HG02938 (cell line): ENCODE measurements around the gene TSPAN17.
"Not testable (repeated sequence)": the region's sequence is repeated elsewhere in the genome, so short reads cannot be mapped to it uniquely, and the experiment has no call there.

Experiments used
- ATAC-seq: cut with Tn5 transposase; IDR thresholded peaks from one replicate; pipeline ENCODE4 v1.9.1; 2021; ENCODE audit warnings: mild to moderate bottlenecking, moderate library complexity; ENCODE audit not compliant: unreplicated experiment

The TSPAN17 gene, protein sequence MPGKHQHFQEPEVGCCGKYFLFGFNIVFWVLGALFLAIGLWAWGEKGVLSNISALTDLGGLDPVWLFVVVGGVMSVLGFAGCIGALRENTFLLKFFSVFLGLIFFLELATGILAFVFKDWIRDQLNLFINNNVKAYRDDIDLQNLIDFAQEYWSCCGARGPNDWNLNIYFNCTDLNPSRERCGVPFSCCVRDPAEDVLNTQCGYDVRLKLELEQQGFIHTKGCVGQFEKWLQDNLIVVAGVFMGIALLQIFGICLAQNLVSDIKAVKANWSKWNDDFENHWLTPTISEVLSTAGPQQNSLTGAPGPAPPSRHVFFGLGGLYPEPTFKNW

GRCh38 chr5:176647030-176647842 is at the start of gene TSPAN17:
Gene TSPAN17, plus strand, starts transcription at chr5:176647484. Its CDS starts 132 bp downstream, at chr5:176647616.
- peak; percentile 93 for ATAC-seq

GRCh38 chr5:176599749-176600430 is 47.4 kb upstream of the TSPAN17 start:
- ATAC-seq = not testable (repeated sequence)

DNA sequence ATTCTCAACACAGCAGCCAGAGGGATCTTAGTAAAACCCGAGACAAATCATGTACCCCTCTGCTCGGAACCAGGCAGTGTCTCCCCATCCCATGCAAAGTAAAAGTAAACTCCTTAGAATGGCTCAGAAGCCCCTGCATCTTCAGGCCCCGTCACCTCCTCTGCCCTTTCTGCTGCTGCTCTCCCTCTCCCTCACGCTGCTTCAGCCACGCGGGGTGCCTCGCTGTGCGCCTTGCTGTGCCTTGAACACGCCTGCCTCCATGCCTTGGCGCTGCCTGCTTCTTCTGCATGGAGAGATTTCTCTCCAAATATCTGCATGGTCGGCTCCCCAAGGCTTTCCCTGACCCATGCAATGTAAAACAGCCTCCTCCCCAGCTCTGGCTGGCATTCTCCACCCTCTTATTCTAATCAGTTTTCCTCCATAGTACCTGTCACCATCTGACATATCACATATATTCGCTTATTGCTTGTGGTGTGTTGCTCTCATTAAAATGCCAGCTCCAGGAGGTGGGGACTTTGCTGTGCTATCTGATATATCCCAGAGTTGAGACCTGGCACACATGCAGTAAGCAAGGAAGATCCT is 45.3 kb upstream of the TSPAN17 start:
- ATAC-seq = no peak

- ATAC-seq = no peak
These were observed 44.2 kb upstream of the TSPAN17 start for GRCh38 chr5:176603091-176603490.

DNA sequence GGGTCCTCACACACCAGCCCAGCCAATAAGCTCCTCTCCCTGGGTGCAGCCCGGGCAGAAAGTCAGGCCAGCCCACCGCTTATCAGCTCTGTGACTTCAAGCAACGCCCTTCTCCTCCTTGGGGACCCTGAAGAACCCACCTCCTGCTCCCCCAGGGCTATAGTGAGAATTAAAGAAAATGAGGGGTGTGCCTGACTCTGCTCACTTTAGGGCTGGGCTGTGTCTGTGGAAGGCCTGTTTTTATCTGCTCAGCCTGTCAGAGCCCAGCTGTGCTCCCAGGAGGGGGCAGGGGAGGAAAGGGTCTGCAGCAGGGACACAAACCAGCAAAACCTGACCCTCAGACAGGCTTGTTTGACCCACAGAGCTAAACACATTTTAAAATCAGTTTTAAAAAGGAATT is 41.3 kb upstream of the TSPAN17 start:
- ATAC-seq = no peak

DNA sequence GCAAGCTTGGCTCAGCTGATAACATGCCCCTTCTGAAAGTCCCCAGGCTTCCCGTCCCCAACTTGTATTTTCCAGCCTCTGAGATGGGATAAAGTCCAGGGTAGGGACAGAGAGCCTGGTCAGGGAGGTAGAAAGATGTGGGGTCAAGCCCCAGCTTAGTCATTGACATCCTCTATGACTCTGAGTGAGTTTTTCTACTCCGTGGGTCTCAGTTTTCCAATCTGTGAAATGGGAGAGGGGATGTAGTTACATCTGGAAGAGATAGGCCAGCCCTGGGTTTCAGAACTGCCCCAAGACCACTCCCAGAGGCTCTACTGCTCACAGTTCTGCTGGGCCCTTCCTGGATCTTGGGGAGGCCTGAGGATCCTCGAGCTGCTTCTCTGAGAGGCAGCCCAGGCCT is 40.4 kb upstream of the TSPAN17 start:
- no peak for ATAC-seq

- ATAC-seq = no peak
These were observed 39.1 kb upstream of the TSPAN17 start for GRCh38 chr5:176608142-176608705.

DNA sequence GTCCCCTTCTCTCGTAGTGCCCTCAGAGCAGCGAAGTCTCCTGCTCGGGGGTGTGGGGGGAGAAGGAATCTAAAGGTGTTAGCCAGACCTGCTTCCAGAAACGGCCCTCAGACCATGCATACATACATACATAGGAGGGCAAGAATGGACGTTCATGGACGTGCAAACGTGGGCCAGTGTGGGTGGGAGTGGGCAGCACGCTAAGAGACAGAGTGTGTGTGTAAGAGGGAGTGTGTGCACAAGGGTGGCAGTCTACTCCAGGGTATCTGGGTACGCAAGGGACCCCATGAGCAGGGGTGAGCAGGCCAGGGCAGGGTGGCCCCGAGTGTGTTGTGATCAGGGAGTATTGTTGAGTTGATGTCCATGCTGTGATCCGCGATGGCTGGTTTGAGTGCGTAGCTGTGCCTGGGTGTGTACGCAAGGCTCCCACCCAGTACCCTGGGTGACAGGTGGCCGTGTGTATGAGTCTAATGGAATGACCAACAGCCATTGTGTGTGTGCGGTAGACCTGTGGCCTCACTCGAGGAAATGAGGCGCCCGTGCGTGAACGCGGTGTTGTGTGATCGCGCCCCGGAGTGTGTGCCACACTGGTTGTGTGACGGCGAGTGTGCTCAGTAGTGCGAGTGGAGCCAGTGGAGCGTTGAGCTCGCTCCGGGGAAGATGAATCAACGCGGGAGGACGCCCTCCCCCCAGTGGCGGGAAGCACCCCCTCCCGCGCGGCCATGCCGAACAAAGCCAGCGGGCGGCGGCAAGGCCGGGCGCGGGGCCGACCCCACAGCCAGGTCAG is 38.2 kb upstream of the TSPAN17 start:
- ATAC-seq = peak; percentile 11

- peak; percentile 60 for ATAC-seq
These were observed 37.4 kb upstream of the TSPAN17 start, which contains the start of gene GPRIN1 for GRCh38 chr5:176609724-176610434. Gene GPRIN1, minus strand, starts transcription at chr5:176610156. Its CDS starts 10,322 bp downstream, at chr5:176599834.

GRCh38 chr5:176610435-176610773 is 36.9 kb upstream of the TSPAN17 start:
- peak; percentile 11 for ATAC-seq

DNA sequence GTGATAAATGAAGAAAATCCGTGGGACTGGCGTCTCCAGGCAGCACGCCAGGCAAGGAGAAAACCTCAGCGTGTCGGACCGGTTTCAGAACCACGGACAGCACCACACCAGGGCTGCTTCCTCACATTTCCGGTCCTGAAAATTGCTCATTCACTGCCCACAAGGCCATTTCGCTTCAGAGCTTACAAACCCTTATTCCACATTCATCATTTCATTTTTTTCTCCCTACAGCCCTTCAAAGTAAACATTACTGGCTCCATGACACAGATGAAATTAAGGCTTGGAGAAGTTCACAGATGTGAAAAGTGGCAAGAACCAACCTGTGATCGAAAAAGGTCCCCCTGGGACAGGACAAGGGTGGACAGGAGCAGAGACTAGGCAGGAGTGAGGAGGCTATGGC is 35.8 kb upstream of the TSPAN17 start:
- no peak for ATAC-seq

DNA sequence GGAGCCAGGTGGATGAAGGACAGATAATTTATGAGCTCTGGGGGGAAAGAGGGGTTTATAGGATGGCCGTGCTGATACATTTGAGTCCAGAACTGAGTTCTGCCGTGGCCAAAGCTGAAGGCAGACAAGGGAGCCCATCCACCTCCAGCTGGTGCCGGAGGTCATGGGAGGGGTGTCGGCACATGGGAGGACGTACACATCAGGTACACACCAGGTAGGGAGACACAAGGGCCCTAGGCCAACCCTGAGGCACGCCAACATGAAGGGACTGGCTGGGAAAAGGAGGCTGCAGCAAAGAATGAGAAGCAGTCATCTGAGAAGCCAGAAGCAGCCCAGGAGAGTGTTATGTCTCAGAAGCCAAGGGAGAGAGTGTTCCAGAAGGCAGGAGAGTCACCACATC is 35.3 kb upstream of the TSPAN17 start:
- no peak for ATAC-seq

- ATAC-seq = no peak
These were observed 34.4 kb upstream of the TSPAN17 start for GRCh38 chr5:176612855-176613254.

DNA sequence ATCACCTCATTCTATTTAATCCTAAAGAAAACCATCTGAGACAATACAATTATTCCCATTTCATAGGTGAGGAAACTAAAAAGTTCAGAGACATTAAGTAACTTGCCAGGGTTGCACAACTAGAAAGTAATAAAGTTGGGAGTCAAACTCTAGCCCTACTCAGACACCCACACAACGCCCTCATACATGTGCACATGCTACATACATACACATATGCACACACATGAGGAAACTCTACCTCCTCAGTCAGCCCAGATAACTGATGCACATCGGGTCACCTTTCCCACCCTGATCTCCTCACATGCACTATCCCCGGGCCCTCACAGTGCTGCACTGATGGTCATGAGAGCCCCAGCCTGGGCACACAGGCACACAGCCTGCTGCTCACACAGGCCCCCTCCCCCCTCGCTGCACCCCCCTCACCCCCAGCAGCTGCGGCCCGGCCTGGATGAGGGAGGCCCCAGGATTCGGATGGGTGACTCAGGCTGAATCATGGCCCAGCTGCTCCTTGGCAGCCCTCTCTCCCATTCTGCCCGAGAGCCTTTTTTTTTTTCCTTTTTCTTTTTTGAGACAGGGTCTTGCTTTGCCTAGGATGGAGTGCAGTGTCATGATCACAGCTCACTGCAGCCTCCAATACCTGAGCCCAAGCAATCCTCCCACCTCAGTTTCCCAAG is 32.3 kb upstream of the TSPAN17 start:
- ATAC-seq = no peak

DNA sequence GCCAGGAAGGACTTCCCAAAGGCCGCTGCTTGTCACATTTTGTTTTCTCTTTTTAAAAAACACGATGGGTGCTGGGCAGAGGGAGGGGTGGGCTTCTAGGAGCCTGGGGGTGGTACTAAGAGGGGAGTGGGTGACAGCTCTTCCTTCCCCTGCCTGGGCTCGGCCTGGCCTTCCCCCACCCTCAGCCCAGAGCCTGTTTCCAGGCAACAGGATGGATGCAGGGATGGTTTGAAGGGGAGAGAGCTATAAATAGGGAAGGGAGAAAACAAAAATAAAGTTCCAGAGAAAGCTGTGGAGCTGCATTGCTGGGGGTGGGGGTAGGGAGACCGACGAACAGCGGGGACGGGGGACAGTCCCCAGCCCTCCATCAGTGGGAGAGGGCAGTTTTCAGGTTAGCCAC is 30.8 kb upstream of the TSPAN17 start:
- no peak for ATAC-seq

GRCh38 chr5:176618783-176619182 is 28.5 kb upstream of the TSPAN17 start:
- ATAC-seq = no peak

DNA sequence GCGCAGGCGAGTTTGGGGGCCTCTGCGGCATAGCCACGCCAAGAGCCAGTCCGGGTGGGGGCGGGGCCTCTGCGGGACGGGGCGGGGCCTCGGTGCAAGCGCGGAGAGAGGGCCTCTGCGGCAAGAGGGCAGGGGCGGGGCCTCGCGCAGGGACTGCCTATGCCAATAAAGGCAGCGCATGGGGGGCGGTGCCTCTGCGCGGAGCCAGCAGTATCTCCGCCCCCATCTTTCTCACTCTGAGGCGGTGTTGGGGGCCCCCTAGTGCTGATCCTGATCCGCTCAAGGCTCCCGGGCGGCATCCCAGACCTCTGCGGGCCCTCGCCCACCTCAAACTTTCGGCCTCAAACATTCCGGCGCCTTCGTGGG is 28.1 kb upstream of the TSPAN17 start:
- peak; percentile 70 for ATAC-seq

- no peak for ATAC-seq
These were observed 27.5 kb upstream of the TSPAN17 start for GRCh38 chr5:176619569-176620332.
